SK-N-SH treated with all-trans-retinoic acid at 6 μM for 48 hours (cell line): ENCODE data around the gene MSS51.

Source experiments
- CSDC2 ChIP-seq: fragments of 250-450 bp; sonication (Bioruptor Pico); IDR thresholded peaks from 2 replicates; pipeline ENCODE4 v1.5.0; 2020; ENCODE audit warnings: mild to moderate bottlenecking, moderate library complexity
- ESRRG ChIP-seq: fragments of 250-450 bp; sonication (Bioruptor Pico); IDR thresholded peaks from 2 replicates; pipeline ENCODE4 v1.6.1; 2021; ENCODE audit warnings: mild to moderate bottlenecking
- GLIS3 ChIP-seq: fragments of 250-450 bp; sonication (Bioruptor Pico); IDR thresholded peaks from 2 replicates; pipeline ENCODE4 v1.5.0; 2020; ENCODE audit warnings: mild to moderate bottlenecking, moderate library complexity
- PATZ1 ChIP-seq: fragments of 250-450 bp; sonication (Bioruptor Pico); IDR thresholded peaks from 2 replicates; pipeline ENCODE4 v1.8.0; 2020; ENCODE audit warnings: mild to moderate bottlenecking, moderate library complexity, borderline replicate concordance
- RARB ChIP-seq: fragments of 250-450 bp; sonication (Bioruptor Pico); IDR thresholded peaks from 2 replicates; pipeline ENCODE4 v1.8.0; 2021; ENCODE audit warnings: mild to moderate bottlenecking, moderate library complexity
- SNAI2 ChIP-seq: fragments of 250-450 bp; sonication (Bioruptor Pico); IDR thresholded peaks from 2 replicates; pipeline ENCODE4 v1.5.0; 2020; ENCODE audit warnings: mild to moderate bottlenecking, moderate library complexity
- TOX ChIP-seq: fragments of 250-450 bp; sonication (Bioruptor Pico); IDR thresholded peaks from 2 replicates; pipeline ENCODE4 v1.8.0; 2021; ENCODE audit warnings: mild to moderate bottlenecking, moderate library complexity, borderline replicate concordance
- ZFP3 ChIP-seq: fragments of 250-450 bp; sonication (Bioruptor Pico); IDR thresholded peaks from 2 replicates; pipeline ENCODE4 v1.5.0; 2020; ENCODE audit warnings: mild to moderate bottlenecking, moderate library complexity
- ZFP30 ChIP-seq: fragments of 450-650 bp; formaldehyde crosslinking; IDR thresholded peaks from 2 replicates; pipeline ENCODE4 v1.5.0; 2022; ENCODE audit warnings: mild to moderate bottlenecking, moderate library complexity
- ZNF70 ChIP-seq: fragments of 450-650 bp; formaldehyde crosslinking; IDR thresholded peaks from 2 replicates; pipeline ENCODE4 v1.5.0; 2020; ENCODE audit warnings: mild to moderate bottlenecking, moderate library complexity
- TF ChIP-seq, protein P1 (sequence below): fragments of 250-450 bp; sonication (Bioruptor Pico); IDR thresholded peaks from 2 replicates; pipeline ENCODE4 v1.8.0; 2021; ENCODE audit warnings: low read depth, mild to moderate bottlenecking, moderate library complexity, borderline replicate concordance

GRCh38 chr10:73448384-73448783 is 15.0 kb upstream of the MSS51 start:
- no peak for TF ChIP-seq RARB
- no peak for TF ChIP-seq ZFP3 (CRISPR knock-in tag)
- TF ChIP-seq SNAI2 (CRISPR knock-in tag), result no peak
- no peak for TF ChIP-seq ZNF70 (CRISPR knock-in tag)
- TF ChIP-seq TOX (CRISPR knock-in tag), result no peak
- no peak for TF ChIP-seq PATZ1 (CRISPR knock-in tag)
- no peak for TF ChIP-seq GLIS3 (CRISPR knock-in tag)
- no peak for TF ChIP-seq CSDC2 (CRISPR knock-in tag)
- TF ChIP-seq, protein P1, sequence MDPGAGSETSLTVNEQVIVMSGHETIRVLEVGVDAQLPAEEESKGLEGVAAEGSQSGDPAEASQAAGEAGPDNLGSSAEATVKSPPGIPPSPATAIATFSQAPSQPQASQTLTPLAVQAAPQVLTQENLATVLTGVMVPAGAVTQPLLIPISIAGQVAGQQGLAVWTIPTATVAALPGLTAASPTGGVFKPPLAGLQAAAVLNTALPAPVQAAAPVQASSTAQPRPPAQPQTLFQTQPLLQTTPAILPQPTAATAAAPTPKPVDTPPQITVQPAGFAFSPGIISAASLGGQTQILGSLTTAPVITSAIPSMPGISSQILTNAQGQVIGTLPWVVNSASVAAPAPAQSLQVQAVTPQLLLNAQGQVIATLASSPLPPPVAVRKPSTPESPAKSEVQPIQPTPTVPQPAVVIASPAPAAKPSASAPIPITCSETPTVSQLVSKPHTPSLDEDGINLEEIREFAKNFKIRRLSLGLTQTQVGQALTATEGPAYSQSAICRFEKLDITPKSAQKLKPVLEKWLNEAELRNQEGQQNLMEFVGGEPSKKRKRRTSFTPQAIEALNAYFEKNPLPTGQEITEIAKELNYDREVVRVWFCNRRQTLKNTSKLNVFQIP, result no peak
- no peak for TF ChIP-seq ESRRG (CRISPR knock-in tag)
- no peak for TF ChIP-seq ZFP30 (CRISPR knock-in tag)
